ENCODE data around the gene SPOCK1.

SPOCK1 gene

GRCh38 chr5:137439645-137440044 lies 59.5 kb downstream of the SPOCK1 start:
- no peak for DNase-seq

GRCh38 chr5:137438932-137439331 lies 60.2 kb downstream of the SPOCK1 start:
- no peak for DNase-seq

- DNase-seq, result no peak
These were observed 61.4 kb downstream of the SPOCK1 start for GRCh38 chr5:137437774-137438173.

- no peak for DNase-seq
These were observed 65.6 kb downstream of the SPOCK1 start for GRCh38 chr5:137433539-137433938.

GRCh38 chr5:137432376-137432775 lies 66.8 kb downstream of the SPOCK1 start:
- no peak for DNase-seq

GRCh38 chr5:137431051-137431450 lies 68.1 kb downstream of the SPOCK1 start:
- DNase-seq, result no peak

GRCh38 chr5:137415231-137415681 lies 83.9 kb downstream of the SPOCK1 start:
- no peak for DNase-seq

- no peak for DNase-seq
These were observed 84.9 kb downstream of the SPOCK1 start for GRCh38 chr5:137414112-137414755.

GRCh38 chr5:137412136-137412535 lies 87.0 kb downstream of the SPOCK1 start:
- no peak for DNase-seq

GRCh38 chr5:137410234-137411010 lies 88.7 kb downstream of the SPOCK1 start:
- no peak for DNase-seq

GRCh38 chr5:137409736-137410135 lies 89.4 kb downstream of the SPOCK1 start:
- DNase-seq, result no peak

GRCh38 chr5:137407090-137407489 lies 92.0 kb downstream of the SPOCK1 start:
- no peak for DNase-seq

GRCh38 chr5:137405393-137405792 lies 93.7 kb downstream of the SPOCK1 start:
- DNase-seq, result no peak

GRCh38 chr5:137403869-137404268 lies 95.3 kb downstream of the SPOCK1 start:
- DNase-seq, result no peak

GRCh38 chr5:137402436-137403187 lies 96.5 kb downstream of the SPOCK1 start:
- no peak for DNase-seq

- DNase-seq, result no peak
These were observed 97.2 kb downstream of the SPOCK1 start for GRCh38 chr5:137401946-137402345.

- no peak for DNase-seq
These were observed 98.6 kb downstream of the SPOCK1 start for GRCh38 chr5:137400571-137400970.

GRCh38 chr5:137399911-137400310 lies 99.2 kb downstream of the SPOCK1 start:
- no peak for DNase-seq

GRCh38 chr5:137398751-137399150 lies 100.4 kb downstream of the SPOCK1 start:
- DNase-seq, result no peak

- no peak for DNase-seq
These were observed 101.0 kb downstream of the SPOCK1 start for GRCh38 chr5:137398154-137398553.

GRCh38 chr5:137395011-137395755 lies 103.9 kb downstream of the SPOCK1 start:
- DNase-seq, result no peak

GRCh38 chr5:137394380-137394779 lies 104.7 kb downstream of the SPOCK1 start:
- DNase-seq, result no peak
